ENCODE data around the gene NPAS4.

Gene NPAS4

DNA sequence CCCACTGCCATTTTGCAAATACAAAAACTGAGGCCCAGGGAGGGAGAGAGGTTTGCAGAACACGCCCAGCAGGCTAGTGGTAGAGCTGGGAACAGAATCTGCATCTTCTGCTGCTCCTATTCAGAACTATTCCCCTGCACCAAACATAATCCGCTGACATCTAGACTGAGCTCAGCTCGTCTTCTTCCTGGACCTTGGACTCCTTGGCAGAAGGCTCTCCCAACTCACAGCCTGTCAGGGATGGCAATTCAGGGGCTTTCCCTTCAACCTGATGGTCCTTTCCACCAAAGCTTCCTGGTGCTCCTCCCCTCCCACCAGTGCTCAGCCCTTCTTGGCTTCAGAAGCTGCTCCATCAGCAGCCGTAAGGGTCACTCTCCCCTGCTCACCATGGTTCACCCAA, 9.5 kb upstream of the NPAS4 start:
- Histone ChIP-seq H3K9me3 (ENCODE audit: insufficient read depth, low read length) (no peaks in the 10 kb centered on the region), H3K36me3 (ENCODE audit: insufficient read depth, insufficient read length, low read length) (peaks cover 18% of the 10 kb centered on the region), H3K27me3 (ENCODE audit: insufficient read depth, insufficient read length) (peaks cover 6% of the 10 kb centered on the region), H3K4me1 (ENCODE audit: insufficient read depth, insufficient read length) (peaks cover 33% of the 10 kb centered on the region), H3K9ac (ENCODE audit: insufficient read length, low read depth) (no peak overlapping the region), H3K4me3 (ENCODE audit: insufficient read length, low read depth) (no peak overlapping the region)
- no peak for DNase-seq (ENCODE audit: low read depth, low spot score)
- no peak for TF ChIP-seq SUZ12 (IDR thresholded peaks at IDR 0.05; ENCODE audit: extremely low read depth, insufficient read depth, insufficient read length)
- TF ChIP-seq ZNF274 (IDR thresholded peaks at IDR 0.05; ENCODE audit: low read depth, low read length), result no peak
- no peak for TF ChIP-seq YY1 (IDR thresholded peaks at IDR 0.05; ENCODE audit: insufficient read depth, insufficient read length)

GRCh38 chr11:66412110-66412509, 8.7 kb upstream of the NPAS4 start:
- Histone ChIP-seq H3K36me3 (ENCODE audit: insufficient read depth, insufficient read length, low read length) (peaks cover 20% of the 10 kb centered on the region), H3K4me1 (ENCODE audit: insufficient read depth, insufficient read length) (peaks cover 33% of the 10 kb centered on the region), H3K4me3 (ENCODE audit: insufficient read length, low read depth) (no peak overlapping the region), H3K9ac (ENCODE audit: insufficient read length, low read depth) (peak overlapping the region; percentile 46), H3K27me3 (ENCODE audit: insufficient read depth, insufficient read length) (peaks cover 6% of the 10 kb centered on the region), H3K9me3 (ENCODE audit: insufficient read depth, low read length) (no peaks in the 10 kb centered on the region)
- no peak for DNase-seq (ENCODE audit: low read depth, low spot score)
- no peak for TF ChIP-seq SUZ12 (IDR thresholded peaks at IDR 0.05; ENCODE audit: extremely low read depth, insufficient read depth, insufficient read length)
- TF ChIP-seq ZNF274 (IDR thresholded peaks at IDR 0.05; ENCODE audit: low read depth, low read length), result no peak
- TF ChIP-seq YY1 (IDR thresholded peaks at IDR 0.05; ENCODE audit: insufficient read depth, insufficient read length), result no peak

- no peaks in the 10 kb centered on the region for H3K9me3 ChIP-seq (ENCODE audit: insufficient read depth, low read length)
- peaks cover 20% of the 10 kb centered on the region for H3K36me3 ChIP-seq (ENCODE audit: insufficient read depth, insufficient read length, low read length)
- H3K4me1 ChIP-seq (ENCODE audit: insufficient read depth, insufficient read length), result peaks cover 36% of the 10 kb centered on the region
- DNase-seq (ENCODE audit: low read depth, low spot score), result no peak
- peaks cover 4% of the 10 kb centered on the region for H3K27me3 ChIP-seq (ENCODE audit: insufficient read depth, insufficient read length)
- H3K4me3 ChIP-seq (ENCODE audit: insufficient read length, low read depth), result no peak overlapping the region
- TF ChIP-seq SUZ12 (IDR thresholded peaks at IDR 0.05; ENCODE audit: extremely low read depth, insufficient read depth, insufficient read length) (no peak), ZNF274 (IDR thresholded peaks at IDR 0.05; ENCODE audit: low read depth, low read length) (no peak), YY1 (IDR thresholded peaks at IDR 0.05; ENCODE audit: insufficient read depth, insufficient read length) (no peak)
- peak overlapping the region; percentile 69 for H3K9ac ChIP-seq (ENCODE audit: insufficient read length, low read depth)
These were observed 7.7 kb upstream of the NPAS4 start for GRCh38 chr11:66413167-66413566.

- peak; percentile 72 for DNase-seq (ENCODE audit: low read depth, low spot score)
- Histone ChIP-seq H3K4me3 (ENCODE audit: insufficient read length, low read depth) (no peak overlapping the region), H3K9me3 (ENCODE audit: insufficient read depth, low read length) (no peaks in the 10 kb centered on the region), H3K4me1 (ENCODE audit: insufficient read depth, insufficient read length) (peaks cover 42% of the 10 kb centered on the region), H3K27me3 (ENCODE audit: insufficient read depth, insufficient read length) (peaks cover 14% of the 10 kb centered on the region), H3K9ac (ENCODE audit: insufficient read length, low read depth) (peak overlapping the region; percentile 69), H3K36me3 (ENCODE audit: insufficient read depth, insufficient read length, low read length) (peaks cover 20% of the 10 kb centered on the region)
- TF ChIP-seq SUZ12 (IDR thresholded peaks at IDR 0.05; ENCODE audit: extremely low read depth, insufficient read depth, insufficient read length), result no peak
- TF ChIP-seq ZNF274 (IDR thresholded peaks at IDR 0.05; ENCODE audit: low read depth, low read length), result no peak
- TF ChIP-seq YY1 (IDR thresholded peaks at IDR 0.05; ENCODE audit: insufficient read depth, insufficient read length), result no peak
These were observed 6.5 kb upstream of the NPAS4 start for GRCh38 chr11:66414120-66414934.

- Histone ChIP-seq H3K9me3 (ENCODE audit: insufficient read depth, low read length) (no peaks in the 10 kb centered on the region), H3K4me1 (ENCODE audit: insufficient read depth, insufficient read length) (peaks cover 31% of the 10 kb centered on the region), H3K36me3 (ENCODE audit: insufficient read depth, insufficient read length, low read length) (peaks cover 16% of the 10 kb centered on the region), H3K9ac (ENCODE audit: insufficient read length, low read depth) (no peak overlapping the region), H3K27me3 (ENCODE audit: insufficient read depth, insufficient read length) (peaks cover 21% of the 10 kb centered on the region), H3K4me3 (ENCODE audit: insufficient read length, low read depth) (no peak overlapping the region)
- TF ChIP-seq YY1 (IDR thresholded peaks at IDR 0.05; ENCODE audit: insufficient read depth, insufficient read length) (no peak), SUZ12 (IDR thresholded peaks at IDR 0.05; ENCODE audit: extremely low read depth, insufficient read depth, insufficient read length) (no peak), ZNF274 (IDR thresholded peaks at IDR 0.05; ENCODE audit: low read depth, low read length) (no peak)
- DNase-seq (ENCODE audit: low read depth, low spot score), result no peak
These were observed 5.4 kb upstream of the NPAS4 start for GRCh38 chr11:66415423-66415822.

GRCh38 chr11:66417000-66417399, 3.8 kb upstream of the NPAS4 start:
- H3K9me3 ChIP-seq (ENCODE audit: insufficient read depth, low read length), result no peaks in the 10 kb centered on the region
- no peak for TF ChIP-seq SUZ12 (IDR thresholded peaks at IDR 0.05; ENCODE audit: extremely low read depth, insufficient read depth, insufficient read length)
- TF ChIP-seq YY1 (IDR thresholded peaks at IDR 0.05; ENCODE audit: insufficient read depth, insufficient read length), result no peak
- no peak for TF ChIP-seq ZNF274 (IDR thresholded peaks at IDR 0.05; ENCODE audit: low read depth, low read length)
- DNase-seq (ENCODE audit: low read depth, low spot score), result no peak
- no peak overlapping the region for H3K4me3 ChIP-seq (ENCODE audit: insufficient read length, low read depth)
- H3K9ac ChIP-seq (ENCODE audit: insufficient read length, low read depth), result no peak overlapping the region
- H3K27me3 ChIP-seq (ENCODE audit: insufficient read depth, insufficient read length), result peaks cover 32% of the 10 kb centered on the region
- peaks cover 11% of the 10 kb centered on the region for H3K36me3 ChIP-seq (ENCODE audit: insufficient read depth, insufficient read length, low read length)
- peaks cover 32% of the 10 kb centered on the region for H3K4me1 ChIP-seq (ENCODE audit: insufficient read depth, insufficient read length)

DNA sequence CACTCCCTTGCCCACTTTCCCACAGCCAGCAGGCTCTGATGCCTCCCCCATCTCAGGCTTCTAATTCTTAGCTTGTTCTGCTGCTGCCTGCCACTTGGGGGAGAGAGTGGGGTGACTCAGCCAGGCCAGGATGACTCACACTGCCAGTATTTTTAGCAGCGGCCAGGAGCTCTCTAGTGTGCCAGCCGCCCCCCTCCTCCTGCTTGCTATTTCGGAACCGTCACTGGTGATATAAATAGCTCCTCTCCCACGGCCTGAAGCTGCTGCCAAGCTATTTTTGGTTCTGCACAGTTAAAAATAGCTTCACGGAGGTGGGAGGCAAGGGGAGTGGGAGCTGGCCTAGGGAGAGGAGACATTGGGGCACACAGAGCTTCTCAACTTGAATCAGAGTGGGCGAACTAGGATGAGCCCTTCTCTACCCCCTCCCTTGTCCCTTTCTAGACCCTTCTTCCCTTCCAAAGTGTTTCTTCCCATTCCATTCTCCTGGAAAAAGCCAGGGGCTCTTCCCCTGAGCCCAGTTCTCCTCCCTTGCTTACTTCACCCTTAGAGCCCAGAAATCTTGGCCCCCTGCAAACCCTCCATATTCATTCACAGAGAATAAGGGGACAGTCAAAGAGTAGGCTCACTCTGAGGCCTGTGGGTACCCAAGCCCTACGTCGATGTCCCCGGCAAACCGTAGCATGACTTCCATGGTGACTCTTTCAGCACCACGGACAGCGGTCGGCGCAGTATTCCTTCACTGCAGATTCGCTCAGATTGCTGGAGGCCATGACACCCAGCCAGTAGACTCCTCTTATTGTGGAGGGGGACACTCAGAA, 2.5 kb upstream of the NPAS4 start:
- DNase-seq (ENCODE audit: low read depth, low spot score), result peak; percentile 81
- Histone ChIP-seq H3K36me3 (ENCODE audit: insufficient read depth, insufficient read length, low read length) (peaks cover 14% of the 10 kb centered on the region), H3K9ac (ENCODE audit: insufficient read length, low read depth) (no peak overlapping the region), H3K9me3 (ENCODE audit: insufficient read depth, low read length) (no peaks in the 10 kb centered on the region), H3K4me3 (ENCODE audit: insufficient read length, low read depth) (no peak overlapping the region), H3K27me3 (ENCODE audit: insufficient read depth, insufficient read length) (peaks cover 32% of the 10 kb centered on the region), H3K4me1 (ENCODE audit: insufficient read depth, insufficient read length) (peaks cover 20% of the 10 kb centered on the region)
- TF ChIP-seq SUZ12 (IDR thresholded peaks at IDR 0.05; ENCODE audit: extremely low read depth, insufficient read depth, insufficient read length), result peak; percentile 54
- no peak for TF ChIP-seq ZNF274 (IDR thresholded peaks at IDR 0.05; ENCODE audit: low read depth, low read length)
